Suppressor macrophage treated with lipopolysaccharide for 1 hour (primary cell): ENCODE data around the gene TMEM232.
"Not testable (repeated sequence)": the region's sequence is repeated elsewhere in the genome, so short reads cannot be mapped to it uniquely, and the experiment has no call there.

Source experiments
- DNase-seq, 3 donors: peaks; one replicate each; pipeline ENCODE4 v3.0.0-alpha.2; 2020 to 2022

The TMEM232 gene

GRCh38 chr5:110616009-110616408 lies 110.5 kb downstream of the TMEM232 start:
- DNase-seq: no peak

- no peak for DNase-seq
These were observed 113.7 kb downstream of the TMEM232 start for GRCh38 chr5:110612794-110613247.

- DNase-seq: no peak
These were observed 114.7 kb downstream of the TMEM232 start for GRCh38 chr5:110611817-110612216.

GRCh38 chr5:110594866-110595265 lies 131.6 kb downstream of the TMEM232 start:
- no peak for DNase-seq

- peak in 1 of 3 donors; percentile 2 for DNase-seq
These were observed 136.3 kb downstream of the TMEM232 start for GRCh38 chr5:110590187-110590586.

- DNase-seq: no peak
These were observed 138.0 kb downstream of the TMEM232 start for GRCh38 chr5:110588286-110588980.

GRCh38 chr5:110580625-110581024 lies 145.8 kb downstream of the TMEM232 start:
- DNase-seq: no peak

GRCh38 chr5:110572729-110573128 lies 153.7 kb downstream of the TMEM232 start:
- no peak for DNase-seq

- no peak for DNase-seq
These were observed 164.3 kb downstream of the TMEM232 start for GRCh38 chr5:110562191-110562590.

GRCh38 chr5:110561510-110561909 lies 165.0 kb downstream of the TMEM232 start:
- no peak for DNase-seq

GRCh38 chr5:110549301-110549700 lies 177.2 kb downstream of the TMEM232 start:
- no peak for DNase-seq

GRCh38 chr5:110548171-110548570 lies 178.3 kb downstream of the TMEM232 start:
- DNase-seq: no peak

- no peak for DNase-seq
These were observed 179.0 kb downstream of the TMEM232 start for GRCh38 chr5:110547495-110547894.

GRCh38 chr5:110545716-110546115 lies 180.8 kb downstream of the TMEM232 start:
- DNase-seq: no peak

GRCh38 chr5:110544603-110545002 lies 181.9 kb downstream of the TMEM232 start:
- DNase-seq: no peak

GRCh38 chr5:110542949-110543348 lies 183.5 kb downstream of the TMEM232 start:
- DNase-seq: no peak

- DNase-seq: no peak
These were observed 190.1 kb downstream of the TMEM232 start for GRCh38 chr5:110536120-110537115.

GRCh38 chr5:110535146-110535545 lies 191.3 kb downstream of the TMEM232 start:
- not testable (repeated sequence) for DNase-seq

GRCh38 chr5:110525762-110526161 lies 200.7 kb downstream of the TMEM232 start:
- DNase-seq: no peak

- DNase-seq: no peak
These were observed 209.1 kb downstream of the TMEM232 start for GRCh38 chr5:110517396-110517795.

GRCh38 chr5:110514030-110514429 lies 212.4 kb downstream of the TMEM232 start:
- no peak for DNase-seq

- DNase-seq: no peak
These were observed 214.2 kb downstream of the TMEM232 start for GRCh38 chr5:110512266-110512665.

- no peak for DNase-seq
These were observed 216.3 kb downstream of the TMEM232 start for GRCh38 chr5:110510146-110510545.

- no peak for DNase-seq
These were observed 218.5 kb downstream of the TMEM232 start for GRCh38 chr5:110507972-110508371.
